PC-9 (cell line): ENCODE results near the gene LAMA3.

ENCODE experiments used
- CTCF ChIP-seq: fragments of 200-600 bp; sonication (generic); conservative IDR thresholded peaks from 2 replicates; pipeline ENCODE4 v1.6.1; 2017; ENCODE audit warnings: mixed run types, antibody characterized with exemption, mild to moderate bottlenecking, moderate library complexity
- EZH2 ChIP-seq: fragments of 200-600 bp; sonication (generic); IDR thresholded peaks from 2 replicates; pipeline ENCODE4 v1.8.0; 2017; ENCODE audit warnings: antibody characterized with exemption, low read depth

DNA sequence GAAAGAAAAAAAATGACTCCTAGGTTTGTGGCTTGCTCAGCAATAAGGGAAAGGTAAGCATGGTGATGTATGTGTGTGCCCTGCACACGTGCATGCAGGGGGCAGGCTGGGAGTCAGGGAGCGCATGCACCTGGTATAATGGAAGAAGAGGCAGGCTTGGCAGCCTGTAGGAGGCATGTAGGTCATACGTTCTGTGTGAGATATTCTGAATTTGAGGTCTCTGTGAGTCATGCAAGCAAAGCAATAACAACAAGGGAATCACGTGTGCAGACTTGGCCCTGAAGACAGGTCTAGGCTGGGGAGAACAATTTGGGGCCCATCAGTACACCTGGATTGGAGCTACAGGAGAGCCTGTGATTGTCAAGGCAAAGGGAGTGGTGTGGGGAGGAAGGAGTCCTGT lies 230.8 kb downstream of the LAMA3 start:
- no peak for TF ChIP-seq CTCF
- no peak for TF ChIP-seq EZH2
